MM.1S (cell line): ENCODE data around the gene COLQ.

Source experiments
- DNase-seq: peaks from one replicate; pipeline ENCODE4 v3.0.0-alpha.2; 2015
- H2AFZ ChIP-seq: fragments of 300-600 bp; sonication (generic); 2 replicates; pipeline ENCODE4 v1.6.0; 2016; ENCODE audit warnings: antibody characterized with exemption, low read length
- H3F3A ChIP-seq: fragments of 300-600 bp; sonication (generic); 2 replicates; pipeline ENCODE4 v1.6.1; 2016; ENCODE audit warnings: mild to moderate bottlenecking, antibody characterized with exemption, low read length, moderate library complexity, mixed read lengths; ENCODE audit not compliant: insufficient read depth
- H3K27ac ChIP-seq: fragments of 300-600 bp; sonication (generic); 2 replicates; pipeline ENCODE4 v1.5.1; 2016; ENCODE audit warnings: mild to moderate bottlenecking, low read length
- H3K27me3 ChIP-seq: fragments of 300-600 bp; sonication (generic); replicated peaks from 2 replicates; pipeline ENCODE4 v1.6.0; 2016; ENCODE audit warnings: low read length; ENCODE audit not compliant: insufficient read depth
- H3K36me3 ChIP-seq: fragments of 300-600 bp; sonication (generic); replicated peaks from 2 replicates; pipeline ENCODE4 v1.6.1; 2016; ENCODE audit warnings: mild to moderate bottlenecking, low read length, mixed read lengths; ENCODE audit not compliant: insufficient read depth
- H3K4me1 ChIP-seq: fragments of 300-600 bp; sonication (generic); 2 replicates; pipeline ENCODE4 v1.6.1; 2016; ENCODE audit warnings: low read length, mixed read lengths
- H3K4me2 ChIP-seq: fragments of 300-600 bp; sonication (generic); 2 replicates; pipeline ENCODE4 v1.6.0; 2016; ENCODE audit warnings: low read depth, low read length
- H3K4me3 ChIP-seq: fragments of 300-600 bp; sonication (generic); 2 replicates; pipeline ENCODE4 v1.5.1; 2016; ENCODE audit warnings: low read length, mixed read lengths
- H3K79me2 ChIP-seq: fragments of 300-600 bp; sonication (generic); 2 replicates; pipeline ENCODE4 v1.6.1; 2016; ENCODE audit warnings: mixed run types, low read length, mixed read lengths
- H3K9ac ChIP-seq: fragments of 300-600 bp; sonication (generic); 2 replicates; pipeline ENCODE4 v1.6.1; 2016; ENCODE audit warnings: low read length, mixed read lengths
- H3K9me2 ChIP-seq: fragments of 300-600 bp; sonication (generic); replicated peaks from 2 replicates; pipeline ENCODE4 v1.6.1; 2016; ENCODE audit warnings: mild to moderate bottlenecking, low read length, mixed read lengths; ENCODE audit not compliant: insufficient read depth
- H3K9me3 ChIP-seq: fragments of 300-600 bp; sonication (generic); replicated peaks from 2 replicates; pipeline ENCODE4 v1.6.1; 2016; ENCODE audit warnings: mild to moderate bottlenecking, low read length, mixed read lengths; ENCODE audit not compliant: insufficient read depth
- H4K20me1 ChIP-seq: fragments of 300-600 bp; sonication (generic); 2 replicates; pipeline ENCODE4 v1.6.1; 2016; ENCODE audit warnings: mild to moderate bottlenecking, low read length, moderate library complexity, mixed read lengths; ENCODE audit not compliant: insufficient read depth
- EZH2 ChIP-seq: fragments of 300-600 bp; sonication (generic); optimal IDR thresholded peaks from 2 replicates; pipeline ENCODE3; 2017; ENCODE audit warnings: low read depth, mild to moderate bottlenecking, antibody characterized with exemption, low read length, mixed read lengths
- EZH2phosphoT487 ChIP-seq: fragments of 300-600 bp; sonication (generic); IDR thresholded peaks from 2 replicates; pipeline ENCODE4 v1.6.1; 2018; ENCODE audit warnings: antibody characterized with exemption, low read length
- TF ChIP-seq, protein P1 (sequence below): fragments of 300-600 bp; sonication (generic); IDR thresholded peaks from 2 replicates; pipeline ENCODE4 v1.5.1; 2016; ENCODE audit warnings: antibody characterized with exemption, low read length, mixed read lengths

The COLQ gene

DNA sequence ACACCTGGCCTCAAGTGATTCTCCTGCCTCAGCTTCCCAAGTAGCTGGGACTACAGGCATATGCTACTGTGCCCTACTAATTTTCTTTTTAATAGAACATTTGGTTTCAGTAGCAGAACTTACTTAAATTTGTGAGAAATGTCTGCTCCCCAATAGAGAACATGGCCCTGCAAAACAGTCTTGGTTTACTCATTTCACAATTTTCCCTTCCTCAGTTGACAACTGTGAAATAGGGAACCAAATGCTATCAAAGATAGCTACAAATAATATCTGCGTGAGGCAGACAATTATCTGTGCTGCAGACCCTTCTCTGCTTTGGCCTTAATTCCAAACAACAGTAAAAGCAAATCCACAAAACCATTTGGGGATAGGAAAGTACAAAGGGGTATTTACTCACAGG is 116.7 kb downstream of the COLQ start:
- no peaks in the 10 kb centered on the region for H3F3A ChIP-seq
- DNase-seq, result no peak
- H3K27me3 ChIP-seq, result no peaks in the 10 kb centered on the region
- no peak overlapping the region for H3K4me2 ChIP-seq
- H3K4me1 ChIP-seq, result no peaks in the 10 kb centered on the region
- TF ChIP-seq EZH2phosphoT487 (no peak), EZH2 (no peak)
- TF ChIP-seq, protein P1, sequence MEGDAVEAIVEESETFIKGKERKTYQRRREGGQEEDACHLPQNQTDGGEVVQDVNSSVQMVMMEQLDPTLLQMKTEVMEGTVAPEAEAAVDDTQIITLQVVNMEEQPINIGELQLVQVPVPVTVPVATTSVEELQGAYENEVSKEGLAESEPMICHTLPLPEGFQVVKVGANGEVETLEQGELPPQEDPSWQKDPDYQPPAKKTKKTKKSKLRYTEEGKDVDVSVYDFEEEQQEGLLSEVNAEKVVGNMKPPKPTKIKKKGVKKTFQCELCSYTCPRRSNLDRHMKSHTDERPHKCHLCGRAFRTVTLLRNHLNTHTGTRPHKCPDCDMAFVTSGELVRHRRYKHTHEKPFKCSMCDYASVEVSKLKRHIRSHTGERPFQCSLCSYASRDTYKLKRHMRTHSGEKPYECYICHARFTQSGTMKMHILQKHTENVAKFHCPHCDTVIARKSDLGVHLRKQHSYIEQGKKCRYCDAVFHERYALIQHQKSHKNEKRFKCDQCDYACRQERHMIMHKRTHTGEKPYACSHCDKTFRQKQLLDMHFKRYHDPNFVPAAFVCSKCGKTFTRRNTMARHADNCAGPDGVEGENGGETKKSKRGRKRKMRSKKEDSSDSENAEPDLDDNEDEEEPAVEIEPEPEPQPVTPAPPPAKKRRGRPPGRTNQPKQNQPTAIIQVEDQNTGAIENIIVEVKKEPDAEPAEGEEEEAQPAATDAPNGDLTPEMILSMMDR, result no peak
- H3K36me3 ChIP-seq, result no peaks in the 10 kb centered on the region
- no peaks in the 10 kb centered on the region for H3K9me2 ChIP-seq
- H3K27ac ChIP-seq, result no peak overlapping the region
- H3K9ac ChIP-seq, result no peak overlapping the region
- H4K20me1 ChIP-seq, result no peaks in the 10 kb centered on the region
- no peak overlapping the region for H3K4me3 ChIP-seq
- no peak overlapping the region for H2AFZ ChIP-seq
- no peaks in the 10 kb centered on the region for H3K9me3 ChIP-seq
- H3K79me2 ChIP-seq, result no peaks in the 10 kb centered on the region

DNA sequence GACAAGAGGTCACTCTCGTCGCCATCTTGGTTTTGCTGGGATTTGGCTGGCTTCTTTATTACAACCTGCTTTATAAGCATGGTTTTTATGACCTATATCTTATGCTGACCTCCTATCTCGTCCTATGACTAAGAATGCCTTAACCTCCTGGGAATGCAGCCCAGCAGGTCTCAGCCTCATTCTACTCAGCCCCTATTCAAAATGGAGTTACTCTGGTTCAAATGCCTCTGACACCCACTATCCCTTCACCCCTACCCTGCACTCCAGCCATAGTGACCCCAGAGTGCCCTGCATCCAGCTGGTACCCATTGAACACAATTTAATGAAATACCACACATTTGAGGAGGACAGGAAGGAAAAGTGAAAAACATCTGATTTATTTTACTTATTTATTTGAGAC is 117.5 kb downstream of the COLQ start:
- no peak overlapping the region for H3K4me3 ChIP-seq
- no peaks in the 10 kb centered on the region for H4K20me1 ChIP-seq
- no peak for TF ChIP-seq EZH2phosphoT487
- TF ChIP-seq EZH2, result no peak
- TF ChIP-seq, protein P1, result no peak
- no peaks in the 10 kb centered on the region for H3K27me3 ChIP-seq
- no peak for DNase-seq
- no peak overlapping the region for H3K4me2 ChIP-seq
- H3K36me3 ChIP-seq, result no peaks in the 10 kb centered on the region
- no peaks in the 10 kb centered on the region for H3K79me2 ChIP-seq
- no peaks in the 10 kb centered on the region for H3K9me2 ChIP-seq
- H3K9ac ChIP-seq, result no peak overlapping the region
- no peaks in the 10 kb centered on the region for H3F3A ChIP-seq
- H3K27ac ChIP-seq, result no peak overlapping the region
- no peaks in the 10 kb centered on the region for H3K9me3 ChIP-seq
- H2AFZ ChIP-seq, result no peak overlapping the region
- no peaks in the 10 kb centered on the region for H3K4me1 ChIP-seq

DNA sequence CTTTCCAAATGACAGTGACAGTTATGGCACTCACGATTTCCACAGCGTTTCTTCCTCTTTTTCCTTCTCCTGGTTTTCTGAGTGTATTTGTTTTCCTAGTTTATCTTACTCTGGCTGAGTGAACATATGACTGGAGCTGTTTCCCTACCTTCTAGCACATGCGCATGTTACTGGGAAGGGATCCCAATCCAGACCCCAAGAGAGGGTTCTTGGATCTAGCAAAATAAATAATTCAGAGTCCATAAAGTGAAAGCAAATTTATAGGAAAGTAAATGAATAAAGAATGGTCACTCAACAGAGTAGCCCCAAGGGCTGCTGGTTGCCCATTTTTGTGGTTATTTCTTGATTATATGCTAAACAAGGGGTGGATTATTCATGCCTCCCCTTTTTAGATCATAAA is 118.0 kb downstream of the COLQ start:
- no peak overlapping the region for H3K9ac ChIP-seq
- H3K27ac ChIP-seq, result no peak overlapping the region
- no peak overlapping the region for H3K4me3 ChIP-seq
- no peak overlapping the region for H2AFZ ChIP-seq
- no peaks in the 10 kb centered on the region; the same call in 1 of the 2 replicates for H3K4me1 ChIP-seq
- TF ChIP-seq, protein P1, result no peak
- TF ChIP-seq EZH2phosphoT487 (no peak), EZH2 (no peak)
- no peak for DNase-seq
- H3K79me2 ChIP-seq, result no peaks in the 10 kb centered on the region
- H3K4me2 ChIP-seq, result no peak overlapping the region
- no peaks in the 10 kb centered on the region for H3F3A ChIP-seq
- H3K36me3 ChIP-seq, result no peaks in the 10 kb centered on the region
- no peaks in the 10 kb centered on the region for H3K9me3 ChIP-seq
- no peaks in the 10 kb centered on the region for H3K9me2 ChIP-seq
- no peaks in the 10 kb centered on the region for H3K27me3 ChIP-seq
- H4K20me1 ChIP-seq, result no peaks in the 10 kb centered on the region
